ENCODE results near the gene DYRK4. TPM values are rescaled to one million over a fixed set of nuclear protein-coding genes. Genes with fewer than 3 reads are reported as not detected.

Gene DYRK4
- total RNA-seq, 1 experiment from 2014 or later = 13.3 TPM

DNA sequence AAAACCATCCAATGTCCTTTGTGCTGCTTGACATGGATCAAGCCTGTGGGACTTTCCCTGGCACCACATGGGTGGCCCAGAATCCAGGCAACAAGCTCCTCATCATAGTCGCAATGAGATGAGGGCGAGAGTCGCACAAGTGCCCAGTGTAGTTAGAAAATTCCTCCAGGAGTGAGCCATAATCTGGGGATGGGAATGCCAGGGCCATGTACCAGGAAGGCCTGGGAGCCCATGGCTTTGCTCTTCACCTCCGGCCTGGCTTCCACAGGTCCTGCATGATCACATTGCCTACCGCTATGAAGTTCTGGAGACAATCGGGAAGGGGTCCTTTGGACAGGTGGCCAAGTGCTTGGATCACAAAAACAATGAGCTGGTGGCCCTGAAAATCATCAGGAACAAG is 33.9 kb downstream of the DYRK4 start:
- no peak for DNase-seq (ENCODE audit: low read depth, low spot score)
- H3K4me1 ChIP-seq (ENCODE audit: control insufficient read depth, insufficient read depth, low read length) = no peaks in the 10 kb centered on the region
- no peaks in the 10 kb centered on the region for H3K27me3 ChIP-seq (ENCODE audit: control insufficient read depth, insufficient read depth, low read length)
- intact Hi-C loops (cut with micrococcal nuclease; ENCODE audit: unreplicated experiment) (no loop called here), in situ Hi-C loops (cut with HindIII; ENCODE audit: low pct_unique_long_range_greater_than_20kb, low sequenced_read_pairs) (no loop called here)
- ChIA-PET POLR2A (no interaction called here), CTCF (no interaction called here)
- H3K27ac ChIP-seq (ENCODE audit: low read length) = no peak overlapping the region
- no peaks in the 10 kb centered on the region for H3K36me3 ChIP-seq (ENCODE audit: control insufficient read depth, insufficient read depth, low read length)
- ATAC-seq = no peak
- H3K4me3 ChIP-seq (ENCODE audit: low read depth in 2 of 2, low read length in 2 of 2) = no peak overlapping the region
- TF ChIP-seq, protein P1, sequence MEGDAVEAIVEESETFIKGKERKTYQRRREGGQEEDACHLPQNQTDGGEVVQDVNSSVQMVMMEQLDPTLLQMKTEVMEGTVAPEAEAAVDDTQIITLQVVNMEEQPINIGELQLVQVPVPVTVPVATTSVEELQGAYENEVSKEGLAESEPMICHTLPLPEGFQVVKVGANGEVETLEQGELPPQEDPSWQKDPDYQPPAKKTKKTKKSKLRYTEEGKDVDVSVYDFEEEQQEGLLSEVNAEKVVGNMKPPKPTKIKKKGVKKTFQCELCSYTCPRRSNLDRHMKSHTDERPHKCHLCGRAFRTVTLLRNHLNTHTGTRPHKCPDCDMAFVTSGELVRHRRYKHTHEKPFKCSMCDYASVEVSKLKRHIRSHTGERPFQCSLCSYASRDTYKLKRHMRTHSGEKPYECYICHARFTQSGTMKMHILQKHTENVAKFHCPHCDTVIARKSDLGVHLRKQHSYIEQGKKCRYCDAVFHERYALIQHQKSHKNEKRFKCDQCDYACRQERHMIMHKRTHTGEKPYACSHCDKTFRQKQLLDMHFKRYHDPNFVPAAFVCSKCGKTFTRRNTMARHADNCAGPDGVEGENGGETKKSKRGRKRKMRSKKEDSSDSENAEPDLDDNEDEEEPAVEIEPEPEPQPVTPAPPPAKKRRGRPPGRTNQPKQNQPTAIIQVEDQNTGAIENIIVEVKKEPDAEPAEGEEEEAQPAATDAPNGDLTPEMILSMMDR (IDR thresholded peaks at IDR 0.05) = no peak
- no peak for TF ChIP-seq TCF7L2 (IDR thresholded peaks at IDR 0.05; ENCODE audit: low read depth, low read length)
- BruUV-seq (replicated peaks) = no TSS peak
- H3K9me3 ChIP-seq (ENCODE audit: control insufficient read depth, insufficient read depth, low read depth, low read length) = no peaks in the 10 kb centered on the region

DNA sequence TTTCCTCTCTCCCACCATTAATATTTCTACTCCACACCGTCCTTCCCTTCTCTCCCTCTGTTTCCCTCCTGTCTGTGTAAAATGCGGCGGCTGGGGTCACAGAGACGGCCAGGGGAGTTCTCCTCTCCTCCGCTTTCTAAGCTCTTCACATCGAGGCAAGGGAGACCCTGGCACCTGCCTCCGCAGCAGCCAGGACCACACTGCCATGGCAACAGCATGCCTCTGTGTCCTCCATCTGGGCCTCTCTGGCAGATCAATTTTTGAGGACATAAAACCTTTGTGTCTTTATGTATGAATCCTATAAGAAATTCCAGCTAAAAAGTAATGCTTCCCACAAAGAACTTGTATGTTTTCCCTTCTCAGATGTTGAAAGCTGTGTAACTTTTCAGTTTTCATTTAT is 41.4 kb downstream of the DYRK4 start:
- Histone ChIP-seq H3K27me3 (ENCODE audit: control insufficient read depth, insufficient read depth, low read length) (no peaks in the 10 kb centered on the region; the same call in 1 of the 2 replicates), H3K4me1 (ENCODE audit: control insufficient read depth, insufficient read depth, low read length) (no peaks in the 10 kb centered on the region; the same call in 1 of the 2 replicates), H3K36me3 (ENCODE audit: control insufficient read depth, insufficient read depth, low read length) (no peaks in the 10 kb centered on the region; the same call in 1 of the 2 replicates), H3K9me3 (ENCODE audit: control insufficient read depth, insufficient read depth, low read depth, low read length) (no peaks in the 10 kb centered on the region), H3K27ac (ENCODE audit: low read length) (no peak overlapping the region), H3K4me3 (ENCODE audit: low read depth in 2 of 2, low read length in 2 of 2) (no peak overlapping the region)
- DNase-seq (ENCODE audit: low read depth, low spot score) (no peak), ATAC-seq (no peak)
- CTCF ChIA-PET = no interaction called here
- no peak for TF ChIP-seq TCF7L2 (IDR thresholded peaks at IDR 0.05; ENCODE audit: low read depth, low read length)
- TF ChIP-seq SIN3A (IDR thresholded peaks at IDR 0.05; ENCODE audit: borderline replicate concordance, insufficient read depth, low read depth, low read length) = no peak
- TF ChIP-seq POLR2AphosphoS5 (IDR thresholded peaks at IDR 0.05; ENCODE audit: low read depth, low read length) = no peak
- TF ChIP-seq, protein P1 (IDR thresholded peaks at IDR 0.05) = no peak
- TF ChIP-seq, protein P2, sequence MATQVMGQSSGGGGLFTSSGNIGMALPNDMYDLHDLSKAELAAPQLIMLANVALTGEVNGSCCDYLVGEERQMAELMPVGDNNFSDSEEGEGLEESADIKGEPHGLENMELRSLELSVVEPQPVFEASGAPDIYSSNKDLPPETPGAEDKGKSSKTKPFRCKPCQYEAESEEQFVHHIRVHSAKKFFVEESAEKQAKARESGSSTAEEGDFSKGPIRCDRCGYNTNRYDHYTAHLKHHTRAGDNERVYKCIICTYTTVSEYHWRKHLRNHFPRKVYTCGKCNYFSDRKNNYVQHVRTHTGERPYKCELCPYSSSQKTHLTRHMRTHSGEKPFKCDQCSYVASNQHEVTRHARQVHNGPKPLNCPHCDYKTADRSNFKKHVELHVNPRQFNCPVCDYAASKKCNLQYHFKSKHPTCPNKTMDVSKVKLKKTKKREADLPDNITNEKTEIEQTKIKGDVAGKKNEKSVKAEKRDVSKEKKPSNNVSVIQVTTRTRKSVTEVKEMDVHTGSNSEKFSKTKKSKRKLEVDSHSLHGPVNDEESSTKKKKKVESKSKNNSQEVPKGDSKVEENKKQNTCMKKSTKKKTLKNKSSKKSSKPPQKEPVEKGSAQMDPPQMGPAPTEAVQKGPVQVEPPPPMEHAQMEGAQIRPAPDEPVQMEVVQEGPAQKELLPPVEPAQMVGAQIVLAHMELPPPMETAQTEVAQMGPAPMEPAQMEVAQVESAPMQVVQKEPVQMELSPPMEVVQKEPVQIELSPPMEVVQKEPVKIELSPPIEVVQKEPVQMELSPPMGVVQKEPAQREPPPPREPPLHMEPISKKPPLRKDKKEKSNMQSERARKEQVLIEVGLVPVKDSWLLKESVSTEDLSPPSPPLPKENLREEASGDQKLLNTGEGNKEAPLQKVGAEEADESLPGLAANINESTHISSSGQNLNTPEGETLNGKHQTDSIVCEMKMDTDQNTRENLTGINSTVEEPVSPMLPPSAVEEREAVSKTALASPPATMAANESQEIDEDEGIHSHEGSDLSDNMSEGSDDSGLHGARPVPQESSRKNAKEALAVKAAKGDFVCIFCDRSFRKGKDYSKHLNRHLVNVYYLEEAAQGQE (IDR thresholded peaks at IDR 0.05; ENCODE audit: insufficient read depth in 1 of 2, low read depth in 2 of 2, low read length in 1 of 2) = no peak
- no TSS peak for BruUV-seq (replicated peaks)
- intact Hi-C loops (cut with micrococcal nuclease; ENCODE audit: unreplicated experiment) = no loop called here
- POLR2A ChIA-PET = no interaction called here
- in situ Hi-C loops (cut with HindIII; ENCODE audit: low pct_unique_long_range_greater_than_20kb, low sequenced_read_pairs) = no loop called here

All from Panc1 (cell line).